CD4-positive, alpha-beta T cell (primary cell): Measurements from ENCODE around the gene REEP1. TPM values are rescaled to one million over a fixed set of nuclear protein-coding genes. Genes with fewer than 3 reads are reported as not detected.

Experiments used
- ATAC-seq: fragments of 200-7000 bp; cut with Tn5 transposase; one replicate; pipeline ENCODE4 v1.10.0; 2022; ENCODE audit warnings: mild to moderate bottlenecking; ENCODE audit not compliant: poor library complexity
- CTCF ChIA-PET: fragments of 350-600 bp; sonication (Branson Sonifier 250); formaldehyde crosslinking; loops from one replicate; lab custom pipeline; 2021; ENCODE audit warnings: antibody characterized with exemption, inconsistent platforms; lab: Charles Lee
- POLR2A ChIA-PET: fragments of 350-600 bp; sonication (Branson Sonifier 250); formaldehyde crosslinking; loops from one replicate; lab custom pipeline; 2021; ENCODE audit warnings: antibody characterized with exemption, inconsistent platforms; lab: Charles Lee
- DNase-seq, 14 experiments: peaks; one replicate each; pipeline ENCODE4 v3.0.0-alpha.2; 2013 to 2020; ENCODE audit warnings: mixed read lengths in 2 of 14
- H3K27ac ChIP-seq, 2 donors: one replicate each; pipeline versions ENCODE4 v1.5.1 to v1.7.0; 2013; ENCODE audit warnings: low read length in 2 of 2, low read depth in 1 of 2, mild to moderate bottlenecking in 1 of 2
- H3K27me3 ChIP-seq, 2 experiments: 1 replicate in 1 of 2; 2 replicates in 1 of 2; pipeline versions ENCODE4 v1.6.1 to v1.7.0; 2013; ENCODE audit warnings: low read length in 2 of 2, control low read depth in 1 of 2, mild to moderate bottlenecking in 1 of 2, moderate library complexity in 1 of 2; ENCODE audit not compliant: insufficient read depth in 2 of 2, control insufficient read depth in 1 of 2
- H3K36me3 ChIP-seq: one replicate; pipeline ENCODE4 v1.6.1; 2013; ENCODE audit warnings: low read length, control low read depth; ENCODE audit not compliant: insufficient read depth
- H3K4me1 ChIP-seq: one replicate; pipeline ENCODE4 v1.6.1; 2013; ENCODE audit warnings: low read length, control low read depth; ENCODE audit not compliant: insufficient read depth
- H3K4me3 ChIP-seq: one replicate; pipeline ENCODE4 v1.5.1; 2013; ENCODE audit warnings: mild to moderate bottlenecking, low read length, moderate library complexity
- H3K9me3 ChIP-seq, 2 experiments: 1 replicate in 1 of 2; 2 replicates in 1 of 2; pipeline versions ENCODE4 v1.6.1 to v1.7.0; 2013; ENCODE audit warnings: low read length in 2 of 2, mild to moderate bottlenecking in 2 of 2, control low read depth in 1 of 2, moderate library complexity in 1 of 2; ENCODE audit not compliant: control insufficient read depth in 1 of 2, insufficient read depth in 1 of 2
- H3K27ac Mint-ChIP-seq: one replicate; pipeline ENCODE4 v1.8.0; 2020; ENCODE audit warnings: mixed read lengths
- H3K27me3 Mint-ChIP-seq: one replicate; pipeline ENCODE4 v1.8.0; 2021; ENCODE audit warnings: mixed read lengths
- H3K36me3 Mint-ChIP-seq: one replicate; pipeline ENCODE4 v1.8.0; 2021; ENCODE audit warnings: low read depth, mixed read lengths
- H3K4me1 Mint-ChIP-seq: one replicate; pipeline ENCODE4 v1.8.0; 2021; ENCODE audit warnings: low read depth, mixed read lengths
- H3K4me3 Mint-ChIP-seq: one replicate; pipeline ENCODE4 v1.8.0; 2020; ENCODE audit warnings: mild to moderate bottlenecking, mixed read lengths
- H3K9me3 Mint-ChIP-seq: one replicate; pipeline ENCODE4 v1.8.0; 2020; ENCODE audit warnings: mixed read lengths
- CTCF ChIP-seq: fragments of 200-600 bp; IDR thresholded peaks from one replicate; pipeline ENCODE4 v1.8.0; 2022; ENCODE audit warnings: antibody characterized with exemption, mild to moderate bottlenecking
- intact Hi-C, 2 experiments: fragments of 100-400 bp; cut with DNase I in 1 of 2; cut with micrococcal nuclease in 1 of 2; formaldehyde crosslinking; loops; one replicate each; pipeline versions ENCODE4 v1.15.1 to v1.9.0; 2023 to 2025; cut with DNase I, micrococcal nuclease
- polyA plus RNA-seq, 2 donors: library from polyadenylated mRNA; unstranded; fragments of 120-200 nt; gene quantifications; one replicate each; pipeline ENCODE4 v1.2.1, GENCODE V29; 2013
- total RNA-seq, 174 experiments: library from RNA in 2 of 174; stranded (reverse) in 2 of 174; gene quantifications; one replicate each; pipeline ENCODE4 v1.2.3 and lab custom pipeline; 2021 to 2026

REEP1 gene
- total RNA-seq (not detected), total RNA-seq (lab: John Stamatoyannopoulos, UW) (0 to 2.0 (median 0.16) reads per million in 172 experiments)
- polyA plus RNA-seq (2013, experiment 1 of 2) = 0.08 TPM
- 1.1 TPM for polyA plus RNA-seq (2013, experiment 2 of 2)

GRCh38 chr2:86337244-86337835, at the start of gene REEP1:
REEP1 (minus strand) TSS chr2:86337626; CDS start chr2:86337510, 116 bp downstream.
- TF ChIP-seq CTCF = no peak
- ChIA-PET POLR2A (interaction anchor here (0.8 to 3.5 kb wide), 2 partner anchors 34 to 104 kb away, joined by 3 to 10 read pairs; partner anchors contain the start of gene KDM3A), CTCF (interaction anchor here (0.6 kb wide), 1 partner anchor 31 kb away, joined by 4 read pairs; no protein-coding TSS in a partner anchor)
- peak; percentile 64 for ATAC-seq
- Mint-ChIP-seq H3K4me3 (peak within 1 kb of the TSS; percentile 80), H3K9me3 (peaks cover 7% of the 10 kb centered on the region), H3K4me1 (peaks cover 27% of the 10 kb centered on the region), H3K36me3 (no peaks in the 10 kb centered on the region), H3K27me3 (peaks cover 75% of the 10 kb centered on the region), H3K27ac (no peak within 1 kb of the TSS)
- no peak within 1 kb of the TSS for H3K27ac ChIP-seq
- intact Hi-C loops = no loop called here
- DNase-seq = peak in 2 of 14 experiments; percentile 5 to 26
- peak within 1 kb of the TSS; percentile 24 for H3K4me3 ChIP-seq
- no peaks in the 10 kb centered on the region for H3K36me3 ChIP-seq
- peaks cover 13% of the 10 kb centered on the region for H3K4me1 ChIP-seq
- H3K27me3 ChIP-seq = peaks cover 37 to 59% of the 10 kb centered on the region in 2 experiments
- peaks cover 16 to 19% of the 10 kb centered on the region in 2 experiments for H3K9me3 ChIP-seq

DNA sequence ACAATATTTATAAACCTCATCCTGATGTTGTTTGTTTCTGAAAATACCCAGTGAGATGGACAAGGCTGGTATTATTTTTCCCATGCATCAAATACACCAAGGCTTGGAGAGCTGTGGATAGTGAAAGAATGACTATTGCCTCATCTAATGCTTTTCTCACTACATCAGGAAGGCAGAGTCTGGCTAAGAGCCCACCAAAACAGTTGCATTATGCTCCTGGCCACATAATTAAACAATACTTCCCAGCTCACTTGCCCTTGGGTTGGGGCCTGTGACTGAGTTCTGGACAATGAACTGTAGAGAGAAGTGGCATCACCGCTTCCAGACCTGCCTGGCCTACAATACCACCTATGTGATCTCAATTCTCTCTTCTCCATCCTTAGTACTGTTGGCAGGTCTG, 46.4 kb upstream of the REEP1 start:
- POLR2A ChIA-PET = no interaction called here

GRCh38 chr2:86382698-86383097, 45.3 kb upstream of the REEP1 start:
- Mint-ChIP-seq H3K4me1 (no peaks in the 10 kb centered on the region), H3K9me3 (peaks cover 2% of the 10 kb centered on the region), H3K4me3 (no peak overlapping the region), H3K27ac (no peak overlapping the region), H3K36me3 (peaks cover 4% of the 10 kb centered on the region), H3K27me3 (no peaks in the 10 kb centered on the region)
- Histone ChIP-seq H3K36me3 (no peaks in the 10 kb centered on the region), H3K4me1 (no peaks in the 10 kb centered on the region), H3K27ac (no peak overlapping the region), H3K9me3 (peaks cover 0 to 3% of the 10 kb centered on the region in 2 experiments), H3K4me3 (no peak overlapping the region), H3K27me3 (no peaks in the 10 kb centered on the region)
- POLR2A ChIA-PET = no interaction called here
- CTCF ChIA-PET = no interaction called here
- DNase-seq = no peak
- intact Hi-C loops = no loop called here
- no peak for ATAC-seq
- no peak for TF ChIP-seq CTCF

More for the DNA sequence above, 46.4 kb upstream of the REEP1 start:
- H3K27me3 ChIP-seq = no peaks in the 10 kb centered on the region
- no peak overlapping the region for H3K4me3 ChIP-seq
- H3K4me1 Mint-ChIP-seq = no peaks in the 10 kb centered on the region
- H3K36me3 Mint-ChIP-seq = no peaks in the 10 kb centered on the region
- no peak overlapping the region for H3K27ac Mint-ChIP-seq
- no peak overlapping the region for H3K4me3 Mint-ChIP-seq
- TF ChIP-seq CTCF = no peak
- no peaks in the 10 kb centered on the region for H3K4me1 ChIP-seq
- no peak for ATAC-seq
- intact Hi-C loops = no loop called here
- CTCF ChIA-PET = no interaction called here
- H3K27ac ChIP-seq = no peak overlapping the region
- no peak for DNase-seq
- no peaks in the 10 kb centered on the region for H3K9me3 ChIP-seq
- no peaks in the 10 kb centered on the region for H3K9me3 Mint-ChIP-seq
- H3K36me3 ChIP-seq = no peaks in the 10 kb centered on the region
- no peaks in the 10 kb centered on the region for H3K27me3 Mint-ChIP-seq
